Heart right ventricle (tissue), 16 donors: Measurements from ENCODE around the gene TK2. TPM values are rescaled to one million over a fixed set of nuclear protein-coding genes. Genes with fewer than 3 reads are reported as not detected.

Source experiments
- ATAC-seq, 8 donors: fragments of 200-7000 bp; cut with Tn5 transposase; one replicate each; pipeline ENCODE4 v1.9.1; 2020; ENCODE audit warnings: mild to moderate bottlenecking in 8 of 8, moderate library complexity in 8 of 8, moderate number of reproducible peaks in 1 of 8
- DNase-seq, 2 donors: peaks; one replicate each; pipeline ENCODE4 v3.0.0-alpha.2; 2020
- H3K27ac ChIP-seq, 10 donors: fragments of 200-600 bp; sonication (generic) in 2 of 10; one replicate each; pipeline versions ENCODE4 v1.5.0 to v1.8.0; 2020 to 2022; ENCODE audit warnings: mild to moderate bottlenecking in 3 of 10
- H3K27me3 ChIP-seq, 7 donors: fragments of 200-600 bp; one replicate each; pipeline ENCODE4 v1.8.0; 2021 to 2022; ENCODE audit warnings: mild to moderate bottlenecking in 2 of 7
- H3K36me3 ChIP-seq, 9 donors: fragments of 200-600 bp; sonication (generic) in 1 of 9; one replicate each; pipeline versions ENCODE4 v1.5.0 to v1.8.0; 2020 to 2022; ENCODE audit warnings: mild to moderate bottlenecking in 2 of 9
- H3K4me1 ChIP-seq, 9 donors: fragments of 200-600 bp; sonication (generic) in 1 of 9; one replicate each; pipeline versions ENCODE4 v1.5.0 to v1.8.0; 2020 to 2022; ENCODE audit warnings: mild to moderate bottlenecking in 4 of 9
- H3K4me3 ChIP-seq, 10 donors: fragments of 200-600 bp; sonication (generic) in 2 of 10; one replicate each; pipeline versions ENCODE4 v1.5.0 to v1.8.0; 2020 to 2022; ENCODE audit warnings: mild to moderate bottlenecking in 7 of 10, moderate library complexity in 2 of 10
- H3K9me3 ChIP-seq, 11 donors: fragments of 200-600 bp in 10 of 11; sonication (generic) in 2 of 11; one replicate each; pipeline versions ENCODE4 v1.5.0 to v1.8.0; 2013 to 2022; ENCODE audit warnings: mild to moderate bottlenecking in 2 of 11, control low read depth in 1 of 11, moderate library complexity in 1 of 11
- WGBS, 2 donors: extraction: QIAGEN DNeasy Blood & Tissue Kit; methylation state at CpG; one replicate each; pipeline ENCODE4 v1.1.7; 2013; ENCODE audit warnings: inconsistent platforms in 1 of 2; 5-methylcytosine and 5-hydroxymethylcytosine counted together
- intact Hi-C, 10 donors: fragments of 100-400 bp; cut with DNase I; formaldehyde crosslinking; loops; one replicate each; pipeline versions ENCODE4 v1.11.1 to v1.14.2; 2022
- polyA plus RNA-seq, 2 donors: library from polyadenylated mRNA; stranded (reverse); fragments of 200-250 nt; gene quantifications; one replicate each; pipeline ENCODE4 v1.2.3, GENCODE V29; 2013
- total RNA-seq, 10 donors: library from RNA; stranded (reverse); fragmentation: NEBNext Ultra II Directional in 3 of 10; extraction: Animal tissue kit (Norgen Biotek cat#: 25700) in 3 of 10; gene quantifications; one replicate each; pipeline versions ENCODE4 v1.2.1 to v1.2.4, GENCODE V29; 2021 to 2023
- TF ChIP-seq, protein P1 (sequence below), 9 donors: fragments of 200-600 bp; sonication (generic) in 2 of 9; IDR thresholded peaks; one replicate each; pipeline versions ENCODE4 v1.5.0 to v1.8.0; 2021 to 2022; ENCODE audit warnings: antibody characterized with exemption in 9 of 9, mild to moderate bottlenecking in 5 of 9, moderate library complexity in 1 of 9
- donor health status: Arrhythmogenic right ventricular cardiomyopathy.
- donor health status: ischemic (EF 13 %, LVEDD 7.1; RV severe dilation, severe dysfunction).
- donor health status: healthy with polysubstance abuse.
- donor health status: DM: no; HTN: yes; CAD: no.
- donor health status: DM: no; HTN: no; CAD: no.
- donor health status: ischemic (EF 25% LVEDD 6.9; RV normal size, moderate dysfunction).
- donor health status: ischemic (EF 25% LVEDD 5.7; RV mildly dilated, moderate dysfunction).
- donor health status: healthy.
- donor health status: DM: yes; HTN: yes; CAD: no.
- donor health status: Ischemic cardiomyopathy.
- donor health status: ischemic (EF 35%, LVEDD 5.7; RV mildly dilated, moderate dysfunction).
- donor health status: nonischemic (EF 11% LVEDD 7.7; RV severe dilation, severe dysfunction).
- donor health status: DM: yes; HTN: yes; CAD: no.
- donor health status: PGD.
- donor health status: ischemic (EF 29% LVEDD 5.4; RV normal size, mild dysfunction).
- donor health status: nonischemic (EF 23%, LVEDD 6.1; RV moderate dilation, normal function).

TK2 gene
- total and polyA plus RNA-seq, 12 donors = 8.0 to 26.0 (median 20.6) TPM

DNA sequence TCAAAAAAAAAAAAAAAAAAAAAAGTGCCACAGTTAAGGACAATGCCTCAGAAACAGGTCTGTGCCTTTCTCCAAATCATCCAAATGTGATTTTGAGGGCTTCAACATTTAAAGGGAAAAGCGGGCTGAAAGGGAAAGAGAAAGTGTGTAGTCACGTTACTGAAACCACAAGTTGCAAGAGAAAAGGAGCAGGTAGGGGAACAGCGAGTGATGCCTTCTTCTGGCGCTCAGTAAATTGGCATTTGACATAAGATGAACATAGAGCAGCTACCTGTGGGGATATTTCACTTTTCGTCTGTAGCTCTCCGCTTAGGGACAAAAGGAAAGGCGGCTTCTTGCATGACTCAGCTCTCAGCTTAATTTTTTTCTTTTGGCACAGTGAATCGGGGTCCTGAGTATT is 40.4 kb upstream of the TK2 start:
- Histone ChIP-seq H3K27ac (peak overlapping the region in 1 of 10 donors; percentile 41), H3K4me1 (peaks cover 0 to 46% (median 23%) of the 10 kb centered on the region in 9 donors), H3K4me3 (peak overlapping the region in 1 of 10 donors; percentile 4), H3K36me3 (no peaks in the 10 kb centered on the region), H3K27me3 (no peaks in the 10 kb centered on the region), H3K9me3 (peaks cover 0 to 3% (median 0%) of the 10 kb centered on the region in 11 donors)
- intact Hi-C loops = loop anchor here in 1 of 10 donors (5.0 kb wide), 1 partner anchor 188 kb away; no protein-coding TSS in a partner anchor
- no peak for ATAC-seq
- DNase-seq = no peak
- TF ChIP-seq, protein P1, sequence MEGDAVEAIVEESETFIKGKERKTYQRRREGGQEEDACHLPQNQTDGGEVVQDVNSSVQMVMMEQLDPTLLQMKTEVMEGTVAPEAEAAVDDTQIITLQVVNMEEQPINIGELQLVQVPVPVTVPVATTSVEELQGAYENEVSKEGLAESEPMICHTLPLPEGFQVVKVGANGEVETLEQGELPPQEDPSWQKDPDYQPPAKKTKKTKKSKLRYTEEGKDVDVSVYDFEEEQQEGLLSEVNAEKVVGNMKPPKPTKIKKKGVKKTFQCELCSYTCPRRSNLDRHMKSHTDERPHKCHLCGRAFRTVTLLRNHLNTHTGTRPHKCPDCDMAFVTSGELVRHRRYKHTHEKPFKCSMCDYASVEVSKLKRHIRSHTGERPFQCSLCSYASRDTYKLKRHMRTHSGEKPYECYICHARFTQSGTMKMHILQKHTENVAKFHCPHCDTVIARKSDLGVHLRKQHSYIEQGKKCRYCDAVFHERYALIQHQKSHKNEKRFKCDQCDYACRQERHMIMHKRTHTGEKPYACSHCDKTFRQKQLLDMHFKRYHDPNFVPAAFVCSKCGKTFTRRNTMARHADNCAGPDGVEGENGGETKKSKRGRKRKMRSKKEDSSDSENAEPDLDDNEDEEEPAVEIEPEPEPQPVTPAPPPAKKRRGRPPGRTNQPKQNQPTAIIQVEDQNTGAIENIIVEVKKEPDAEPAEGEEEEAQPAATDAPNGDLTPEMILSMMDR (IDR thresholded peaks at IDR 0.05) = no peak
- WGBS, 2 donors = 86 to 88% methylated on average over 8 of the region's 8 CpGs

DNA sequence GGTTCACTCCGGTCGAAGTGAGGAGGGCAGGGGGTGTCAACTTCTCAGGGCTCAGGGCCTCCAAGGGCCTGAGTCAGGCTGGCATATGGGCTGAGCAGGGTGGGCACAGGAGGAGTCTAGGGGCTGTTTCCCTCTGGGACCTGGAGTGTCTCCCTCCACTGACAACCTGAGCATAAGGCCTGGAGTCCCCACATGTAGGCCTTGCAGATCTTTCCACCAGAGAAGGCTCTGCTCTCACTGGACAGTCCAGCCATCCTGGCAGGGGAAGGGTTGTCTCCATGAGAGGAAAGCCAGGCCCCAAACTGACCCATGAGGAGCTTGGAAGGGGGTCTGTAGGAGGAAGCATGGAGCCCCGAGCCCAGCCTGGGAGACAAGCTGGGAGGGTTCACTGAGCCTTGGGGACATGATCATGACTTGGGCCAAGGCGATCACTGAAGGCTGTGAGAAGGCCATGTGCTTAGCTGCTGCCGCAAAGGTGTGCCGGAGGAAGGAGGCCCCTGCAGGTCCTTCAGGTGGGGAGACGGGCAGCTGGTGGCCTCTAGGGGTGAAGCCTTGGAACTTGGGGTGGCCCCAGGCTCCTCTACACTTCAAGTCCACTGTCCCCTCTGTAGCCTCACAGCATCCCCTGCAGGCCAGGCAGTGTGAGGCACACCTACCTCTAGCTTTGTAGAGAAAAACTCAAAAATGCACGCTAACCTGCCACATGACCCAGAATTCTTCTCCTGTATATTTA is 39.2 kb upstream of the TK2 start:
- DNase-seq = peak; percentile 35 to 45

DNA sequence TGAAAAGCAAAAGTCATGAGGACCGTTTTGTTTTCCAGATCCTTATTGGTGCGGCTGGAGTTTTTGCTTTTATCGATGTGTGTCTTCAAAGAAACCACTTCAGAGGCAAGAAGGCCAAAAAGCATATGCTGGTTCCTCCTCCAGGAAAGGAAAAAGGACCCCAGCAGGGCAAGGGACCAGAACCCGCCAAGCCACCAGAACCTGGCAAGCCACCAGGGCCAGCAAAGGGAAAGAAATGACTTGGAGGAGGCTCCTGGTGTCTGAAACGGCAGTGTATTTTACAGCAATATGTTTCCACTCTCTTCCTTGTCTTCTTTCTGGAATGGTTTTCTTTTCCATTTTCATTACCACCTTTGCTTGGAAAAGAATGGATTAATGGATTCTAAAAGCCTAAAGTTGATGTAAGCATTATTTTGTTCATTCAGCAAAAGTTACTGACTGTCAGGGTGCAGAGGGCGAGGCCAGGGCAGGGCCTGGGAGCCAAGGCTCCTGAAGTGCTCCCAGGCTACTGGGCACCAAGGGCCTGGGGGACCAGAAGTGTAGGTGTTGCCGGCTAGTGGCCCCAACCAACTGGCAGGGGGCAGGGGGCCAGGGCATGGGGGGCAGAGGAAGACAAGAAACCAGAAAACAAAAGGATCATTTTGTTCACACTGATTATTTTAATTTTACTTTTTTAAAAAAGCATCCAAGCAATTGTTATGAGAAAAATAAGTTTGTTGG is 38.1 kb upstream of the TK2 start:
- Histone ChIP-seq H3K27me3 (no peaks in the 10 kb centered on the region), H3K4me3 (peak overlapping the region in 6 of 10 donors; percentile 15 to 30 (median 26)), H3K36me3 (no peaks in the 10 kb centered on the region), H3K9me3 (no peaks in the 10 kb centered on the region), H3K27ac (peak overlapping the region in 5 of 10 donors; percentile 16 to 64 (median 54)), H3K4me1 (peaks cover 0 to 50% (median 26%) of the 10 kb centered on the region in 9 donors)
- intact Hi-C loops = no loop called here
- WGBS, 2 donors = 68 to 70% methylated on average over 7 of the region's 7 CpGs
- DNase-seq (no peak), ATAC-seq (no peak)
- TF ChIP-seq, protein P1 (IDR thresholded peaks at IDR 0.05) = no peak

More for the DNA sequence above, 39.2 kb upstream of the TK2 start:
- intact Hi-C loops = no loop called here
- TF ChIP-seq, protein P1 (IDR thresholded peaks at IDR 0.05) = peak in 8 of 9 donors; percentile 15 to 71 (median 53)
- no peak overlapping the region for H3K4me3 ChIP-seq
- no peaks in the 10 kb centered on the region for H3K27me3 ChIP-seq
- H3K36me3 ChIP-seq = no peaks in the 10 kb centered on the region
- WGBS, 2 donors = 95 to 98% methylated on average over 8 of the region's 8 CpGs
- H3K9me3 ChIP-seq = peaks cover 0 to 3% (median 0%) of the 10 kb centered on the region in 11 donors
- H3K27ac ChIP-seq = no peak overlapping the region
- peak in 6 of 8 donors; percentile 69 to 87 (median 74) for ATAC-seq
- H3K4me1 ChIP-seq = peaks cover 0 to 50% (median 26%) of the 10 kb centered on the region in 9 donors

DNA sequence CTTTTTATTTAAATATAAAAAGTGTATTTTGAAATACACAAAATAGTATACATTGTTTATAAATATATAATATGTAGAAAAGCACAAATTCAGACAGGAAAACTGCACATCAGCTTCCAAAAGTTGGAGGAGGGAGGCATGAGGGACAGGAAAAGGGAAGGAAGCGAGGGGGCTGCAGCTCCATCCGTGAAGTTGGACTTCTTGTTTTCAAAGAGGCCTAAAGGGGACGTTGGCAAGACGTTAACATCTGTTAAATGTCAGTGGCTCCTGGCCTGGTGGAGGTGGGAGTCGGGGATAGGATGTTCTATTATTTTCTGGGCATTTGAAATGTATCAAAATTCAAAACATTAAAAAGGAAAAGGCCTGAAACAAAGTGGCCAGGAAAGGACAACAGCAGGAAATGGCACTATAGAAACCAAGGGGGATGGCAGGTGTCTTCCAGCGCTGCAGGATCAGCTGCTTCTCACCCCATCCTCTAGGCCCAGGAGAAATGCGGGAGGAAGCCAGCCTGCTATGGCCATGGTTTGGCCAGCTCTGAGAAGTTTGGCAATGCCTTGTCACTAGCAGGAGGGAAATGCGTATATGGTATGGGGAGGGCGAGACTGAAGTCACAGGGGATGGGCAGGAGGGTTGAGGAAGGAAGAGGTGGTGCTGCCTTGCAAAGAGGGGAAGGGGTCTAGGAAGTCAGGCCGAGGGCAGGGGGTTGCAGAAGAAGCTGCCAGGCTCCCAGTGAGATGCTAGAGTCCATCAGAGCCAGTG is 35.7 kb upstream of the TK2 start:
- TF ChIP-seq, protein P1 (IDR thresholded peaks at IDR 0.05) = no peak
- ATAC-seq = peak in 5 of 8 donors; percentile 54 to 70 (median 64)
- 47 to 64% methylated on average over 10 of the region's 10 CpGs for WGBS, 2 donors
- DNase-seq = peak in 1 of 2 donors; percentile 30
- Histone ChIP-seq H3K4me3 (no peak overlapping the region), H3K36me3 (no peaks in the 10 kb centered on the region), H3K4me1 (peaks cover 0 to 56% (median 26%) of the 10 kb centered on the region in 9 donors), H3K9me3 (no peaks in the 10 kb centered on the region), H3K27me3 (no peaks in the 10 kb centered on the region), H3K27ac (peak overlapping the region in 4 of 10 donors; percentile 22 to 64 (median 54))
- intact Hi-C loops = no loop called here
